NCI-H2171 (cell line): ENCODE data around the gene MECR.
A peak's percentile ranks its signal among the peaks of the same experiment; 100 is the strongest.

Experiments used
- DNase-seq: peaks from one replicate; lab custom pipeline; 2025; lab: John Stamatoyannopoulos, UW

Gene MECR

GRCh38 chr1:29255134-29255666 lies 24.5 kb upstream of the MECR start:
- no peak for DNase-seq

GRCh38 chr1:29254346-29254745 lies 23.6 kb upstream of the MECR start:
- no peak for DNase-seq

- no peak for DNase-seq
These were observed 22.4 kb upstream of the MECR start for GRCh38 chr1:29253180-29253579.

- no peak for DNase-seq
These were observed 20.7 kb upstream of the MECR start for GRCh38 chr1:29251164-29252124.

GRCh38 chr1:29249951-29250581 lies 19.3 kb upstream of the MECR start:
- DNase-seq = no peak

GRCh38 chr1:29249170-29249691 lies 18.5 kb upstream of the MECR start:
- no peak for DNase-seq

- no peak for DNase-seq
These were observed 17.7 kb upstream of the MECR start for GRCh38 chr1:29248409-29248808.

- DNase-seq = no peak
These were observed 17.0 kb upstream of the MECR start for GRCh38 chr1:29247571-29248273.

- DNase-seq = no peak
These were observed 16.3 kb upstream of the MECR start for GRCh38 chr1:29247044-29247443.

GRCh38 chr1:29245876-29246275 lies 15.1 kb upstream of the MECR start:
- peak; percentile 22 for DNase-seq

GRCh38 chr1:29245261-29245660 lies 14.5 kb upstream of the MECR start:
- DNase-seq = no peak

GRCh38 chr1:29243871-29244200 lies 13.1 kb upstream of the MECR start:
- no peak for DNase-seq

GRCh38 chr1:29243023-29243870 lies 12.5 kb upstream of the MECR start:
- no peak for DNase-seq

- DNase-seq = peak; percentile 31
These were observed 10.3 kb upstream of the MECR start for GRCh38 chr1:29240986-29241385.

- DNase-seq = peak; percentile 27
These were observed 9.7 kb upstream of the MECR start for GRCh38 chr1:29240400-29240837.

GRCh38 chr1:29239142-29239541 lies 8.4 kb upstream of the MECR start:
- DNase-seq = no peak

- DNase-seq = no peak
These were observed 7.9 kb upstream of the MECR start for GRCh38 chr1:29238620-29239002.

GRCh38 chr1:29237852-29238619 lies 7.3 kb upstream of the MECR start:
- peak; percentile 8 for DNase-seq

GRCh38 chr1:29237129-29237821 lies 6.5 kb upstream of the MECR start:
- DNase-seq = peak; percentile 4

- DNase-seq = no peak
These were observed 6.0 kb upstream of the MECR start for GRCh38 chr1:29236712-29237128.
